ENCODE results near the gene DRGX. TPM values are rescaled to one million over a fixed set of nuclear protein-coding genes. Genes with fewer than 3 reads are reported as not detected.

The DRGX gene
- total and polyA plus RNA-seq, 12 donors, result not detected

DNA sequence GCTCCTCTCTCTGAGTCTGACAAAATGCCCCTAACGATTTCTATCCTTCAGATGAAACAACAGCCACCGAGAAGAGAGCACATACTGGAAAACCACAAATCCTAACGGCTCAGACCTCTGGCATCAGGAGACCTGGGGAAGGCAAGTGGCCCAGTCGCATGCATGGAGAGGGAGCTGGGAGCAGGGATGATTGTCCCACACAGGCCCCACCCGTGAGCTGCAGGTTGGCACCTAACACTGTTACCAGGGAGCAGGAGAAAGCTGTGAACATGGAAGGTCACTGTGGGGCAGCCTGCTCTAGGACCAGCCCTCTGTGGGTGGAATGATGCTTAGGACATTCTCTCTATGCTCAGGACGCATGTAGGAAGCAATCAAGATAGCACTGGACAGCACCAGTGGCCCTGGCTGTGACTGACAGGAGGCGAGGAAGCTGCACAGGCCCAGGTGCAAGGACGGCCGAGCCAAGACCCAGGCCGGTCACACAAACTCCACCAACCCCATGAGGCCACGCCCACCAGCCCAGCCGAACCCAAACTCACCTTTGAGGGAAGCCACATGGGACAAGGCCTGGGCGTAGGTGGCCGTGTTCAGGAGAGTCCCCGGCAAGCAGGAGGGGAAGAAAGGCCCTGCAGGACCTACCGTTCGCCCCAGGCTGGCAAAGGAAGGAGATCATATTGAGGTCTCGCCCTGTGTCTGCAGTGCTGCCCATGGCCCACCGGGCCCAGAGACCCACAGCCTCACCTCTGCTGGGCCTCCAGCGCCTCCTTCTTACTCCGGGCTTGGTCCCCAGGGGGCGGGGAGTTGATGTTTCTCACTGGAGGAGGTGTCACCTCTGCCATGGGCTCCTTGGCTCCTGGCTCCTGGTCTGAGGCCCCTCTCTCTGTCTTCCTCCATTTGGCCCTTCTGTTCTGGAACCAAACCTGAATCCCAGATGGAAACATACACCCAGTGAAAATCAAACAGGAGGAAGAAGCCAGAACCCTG lies 9.7 kb downstream of the DRGX start:
- Histone ChIP-seq H3K9me3 (no peaks in the 10 kb centered on the region), H3K4me1 (no peaks in the 10 kb centered on the region), H3K27me3 (peaks cover 0 to 61% (median 30%) of the 10 kb centered on the region in 7 donors), H3K36me3 (no peaks in the 10 kb centered on the region), H3K27ac (no peak overlapping the region), H3K4me3 (no peak overlapping the region)
- DNase-seq, result no peak
- 74 to 81% methylated on average over 22 of the region's 22 CpGs for whole genome bisulfite sequencing, 2 donors
- no peak for ATAC-seq
- intact Hi-C loops (cut with DNase I), result no loop called here
- TF ChIP-seq, protein P1, sequence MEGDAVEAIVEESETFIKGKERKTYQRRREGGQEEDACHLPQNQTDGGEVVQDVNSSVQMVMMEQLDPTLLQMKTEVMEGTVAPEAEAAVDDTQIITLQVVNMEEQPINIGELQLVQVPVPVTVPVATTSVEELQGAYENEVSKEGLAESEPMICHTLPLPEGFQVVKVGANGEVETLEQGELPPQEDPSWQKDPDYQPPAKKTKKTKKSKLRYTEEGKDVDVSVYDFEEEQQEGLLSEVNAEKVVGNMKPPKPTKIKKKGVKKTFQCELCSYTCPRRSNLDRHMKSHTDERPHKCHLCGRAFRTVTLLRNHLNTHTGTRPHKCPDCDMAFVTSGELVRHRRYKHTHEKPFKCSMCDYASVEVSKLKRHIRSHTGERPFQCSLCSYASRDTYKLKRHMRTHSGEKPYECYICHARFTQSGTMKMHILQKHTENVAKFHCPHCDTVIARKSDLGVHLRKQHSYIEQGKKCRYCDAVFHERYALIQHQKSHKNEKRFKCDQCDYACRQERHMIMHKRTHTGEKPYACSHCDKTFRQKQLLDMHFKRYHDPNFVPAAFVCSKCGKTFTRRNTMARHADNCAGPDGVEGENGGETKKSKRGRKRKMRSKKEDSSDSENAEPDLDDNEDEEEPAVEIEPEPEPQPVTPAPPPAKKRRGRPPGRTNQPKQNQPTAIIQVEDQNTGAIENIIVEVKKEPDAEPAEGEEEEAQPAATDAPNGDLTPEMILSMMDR (IDR thresholded peaks at IDR 0.05), result no peak

DNA sequence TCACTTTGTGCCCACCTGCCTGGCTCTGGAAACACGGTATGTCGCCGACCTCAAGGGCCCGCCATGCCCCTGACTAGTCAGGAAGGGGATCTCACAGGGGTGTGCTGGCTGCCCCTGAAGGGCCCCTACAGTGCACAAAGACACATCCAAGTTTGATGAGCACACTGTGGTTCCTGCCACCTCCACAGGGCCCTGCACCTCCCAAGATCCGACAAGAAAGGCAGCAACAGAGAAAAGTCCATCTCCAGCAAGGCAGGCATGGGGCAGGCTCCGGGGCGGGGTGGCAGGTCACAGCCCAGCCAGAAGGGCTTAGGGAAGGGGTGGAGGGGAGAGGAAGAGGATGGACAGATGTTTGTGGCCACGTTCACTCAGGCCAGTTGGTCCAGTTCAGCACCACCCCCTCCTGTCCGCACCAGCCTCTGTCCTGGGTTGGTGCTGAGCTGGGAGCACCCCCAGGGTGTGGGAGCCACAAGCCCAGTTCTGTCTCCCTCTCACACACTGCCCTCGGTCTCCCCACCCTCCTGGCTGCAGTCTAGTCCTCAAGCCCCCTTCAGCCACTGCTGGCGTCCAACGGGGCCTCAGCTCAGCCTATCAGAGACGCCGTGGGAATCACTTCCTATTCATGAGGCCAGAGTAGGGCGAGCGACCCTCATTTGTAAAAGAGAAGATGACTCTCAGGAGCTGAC lies 11.5 kb downstream of the DRGX start:
- no peaks in the 10 kb centered on the region for H3K9me3 ChIP-seq
- TF ChIP-seq, protein P1 (IDR thresholded peaks at IDR 0.05), result no peak
- no peak overlapping the region for H3K27ac ChIP-seq
- H3K36me3 ChIP-seq, result no peaks in the 10 kb centered on the region
- WGBS, 2 donors, result 69 to 70% methylated on average over 16 of the region's 16 CpGs
- no peak for ATAC-seq
- DNase-seq, result no peak
- intact Hi-C loops (cut with DNase I), result no loop called here
- H3K4me1 ChIP-seq, result no peaks in the 10 kb centered on the region
- H3K4me3 ChIP-seq, result no peak overlapping the region
- peaks cover 0 to 47% (median 17%) of the 10 kb centered on the region in 7 donors for H3K27me3 ChIP-seq

DNA sequence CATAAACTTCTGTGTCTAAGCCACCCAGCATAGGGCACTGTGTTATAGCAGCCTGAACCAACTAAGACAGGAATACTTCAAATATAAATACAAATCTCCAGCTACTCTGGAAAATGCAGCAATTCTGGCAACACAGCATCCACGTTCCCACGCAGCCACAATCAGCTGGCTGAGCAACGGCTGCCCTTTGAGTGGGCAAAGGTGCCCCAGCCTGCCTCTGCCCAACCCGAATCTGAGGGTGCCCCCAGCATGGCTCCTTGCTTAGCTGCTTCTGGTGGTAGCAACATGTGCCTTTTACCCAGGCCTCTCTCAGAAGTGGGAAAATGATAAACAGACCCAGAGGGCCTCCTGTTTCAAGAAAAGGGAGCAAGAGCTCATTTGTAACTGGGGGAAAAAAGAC lies 12.0 kb downstream of the DRGX start:
- Histone ChIP-seq H3K9me3 (no peaks in the 10 kb centered on the region), H3K4me3 (no peak overlapping the region), H3K27ac (no peak overlapping the region), H3K4me1 (no peaks in the 10 kb centered on the region), H3K27me3 (peaks cover 0 to 44% (median 13%) of the 10 kb centered on the region in 7 donors), H3K36me3 (no peaks in the 10 kb centered on the region)
- DNase-seq, result no peak
- TF ChIP-seq, protein P1 (IDR thresholded peaks at IDR 0.05), result no peak
- intact Hi-C loops (cut with DNase I), result no loop called here
- no peak for ATAC-seq
- WGBS, 2 donors, result 87 to 89% methylated on average over 4 of the region's 4 CpGs

DNA sequence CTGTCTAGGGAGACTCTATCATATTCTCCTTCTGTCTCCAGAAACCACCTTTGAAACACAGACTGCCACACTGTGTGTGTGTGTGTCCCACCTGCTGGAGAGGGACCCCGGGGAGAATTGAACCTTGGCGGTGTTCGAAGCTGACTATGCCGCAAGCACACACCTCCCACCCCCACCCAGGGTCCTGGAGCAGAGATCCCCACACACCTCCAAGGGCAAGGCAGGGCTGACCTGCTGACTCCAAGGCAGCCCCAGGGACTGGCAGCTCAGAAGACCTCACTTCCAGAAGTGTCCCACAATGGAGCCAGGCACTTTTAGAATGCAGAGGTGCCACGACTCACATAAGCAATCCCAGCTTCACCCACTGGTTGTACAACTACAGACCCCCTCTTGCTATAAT lies 13.1 kb downstream of the DRGX start:
- no peaks in the 10 kb centered on the region for H3K4me1 ChIP-seq
- no peak overlapping the region for H3K27ac ChIP-seq
- intact Hi-C loops (cut with DNase I), result no loop called here
- TF ChIP-seq, protein P1 (IDR thresholded peaks at IDR 0.05), result no peak
- no peaks in the 10 kb centered on the region for H3K9me3 ChIP-seq
- H3K27me3 ChIP-seq, result peaks cover 0 to 42% (median 12%) of the 10 kb centered on the region in 7 donors
- WGBS, 2 donors, result 90 to 91% methylated on average over 5 of the region's 5 CpGs
- ATAC-seq, result no peak
- no peak for DNase-seq
- H3K4me3 ChIP-seq, result no peak overlapping the region
- H3K36me3 ChIP-seq, result no peaks in the 10 kb centered on the region
